ENCODE measurements around the gene SLIT3. TPM values are rescaled to one million over a fixed set of nuclear protein-coding genes. Genes with fewer than 3 reads are reported as not detected.

The SLIT3 gene
- total and polyA plus RNA-seq, 9 of the 15 experiments (the other 6 are each of a cell fraction or from before 2014, with no cell fraction given): 0.01 to 0.04 TPM; not detected in 7

- Histone ChIP-seq H3K79me2 (ENCODE audit: control insufficient read depth, insufficient read depth, low read length) (no peaks in the 10 kb centered on the region), H3K36me3 (ENCODE audit: control insufficient read depth, insufficient read depth, low read length) (no peaks in the 10 kb centered on the region), H3K4me1 (replicated peaks in 1 of 2; ENCODE audit: control insufficient read depth in 2 of 2, insufficient read depth in 2 of 2, low read length in 2 of 2) (no peaks in the 10 kb centered on the region), H3K4me2 (ENCODE audit: insufficient read depth, low read length) (no peak overlapping the region), H3K4me3 (no peak overlapping the region), H2AFZ (ENCODE audit: low read depth, low read length) (no peak overlapping the region), H3K27ac (ENCODE audit: extremely low read depth, low read depth, low read length) (no peak overlapping the region), H4K20me1 (replicated peaks; ENCODE audit: control insufficient read depth, insufficient read depth, low read length) (no peaks in the 10 kb centered on the region), H3K9ac (ENCODE audit: insufficient read depth in 1 of 2, low read depth in 2 of 2, low read length in 2 of 2) (no peak overlapping the region), H3K27me3 (ENCODE audit: control insufficient read depth in 2 of 2, insufficient read depth in 2 of 2, low read length in 2 of 2) (no peaks in the 10 kb centered on the region), H3K9me3 (replicated peaks; ENCODE audit: control insufficient read depth, insufficient read depth, low read depth, low read length) (no peaks in the 10 kb centered on the region), H3K9me1 (ENCODE audit: control insufficient read depth, insufficient read depth, low read length) (no peaks in the 10 kb centered on the region)
- in situ Hi-C loops (cut with MboI) (no loop called here), intact Hi-C loops (cut with micrococcal nuclease) (no loop called here)
- WGBS (ENCODE audit: insufficient coverage, low coverage, missing lambda C conversion rate): 0% methylated on average over 3 of the region's 3 CpGs
- TF ChIP-seq PHTF2 (CRISPR knock-in tag; IDR thresholded peaks at IDR 0.05): no peak
- no peak for FAIRE-seq
- no peak for DNase-seq (ENCODE audit: extremely low read depth in 1 of 4, low spot score in 3 of 4)
- POLR2A ChIA-PET: no interaction called here
- BruUV-seq (replicated peaks): no TSS peak
- CTCF ChIA-PET (ENCODE audit: low intra/inter-chr PET ratio): no interaction called here
- ATAC-seq: no peak
Observed at GRCh38 chr5:168961681-168962080, 339.3 kb downstream of the SLIT3 start.

- ATAC-seq: no peak
- intact Hi-C loops (cut with micrococcal nuclease): no loop called here
- TF ChIP-seq STAT5A (IDR thresholded peaks at IDR 0.05; ENCODE audit: borderline replicate concordance, low read length) (no peak), ETV6 (IDR thresholded peaks at IDR 0.05; ENCODE audit: borderline replicate concordance in 1 of 2, low read depth in 2 of 2, low read length in 1 of 2) (no peak), ETV6 (CRISPR knock-in tag; IDR thresholded peaks at IDR 0.05; ENCODE audit: borderline replicate concordance) (no peak), TEAD4 (IDR thresholded peaks at IDR 0.05; ENCODE audit: low read length) (no peak), TEAD4 (CRISPR knock-in tag; IDR thresholded peaks at IDR 0.05; ENCODE audit: borderline replicate concordance) (no peak), NEUROD1 (IDR thresholded peaks at IDR 0.05; ENCODE audit: borderline replicate concordance, low read depth, low read length, partially characterized antibody) (no peak), NFIX (CRISPR knock-in tag; IDR thresholded peaks at IDR 0.05; ENCODE audit: low read depth) (no peak), IRF2 (CRISPR knock-in tag; IDR thresholded peaks at IDR 0.05) (no peak), PHB (CRISPR knock-in tag; IDR thresholded peaks at IDR 0.05) (no peak), CAMTA2 (CRISPR knock-in tag; conservative IDR thresholded peaks at IDR 0.05) (no peak), RBM17 (IDR thresholded peaks at IDR 0.05; ENCODE audit: borderline replicate concordance, low read depth, low read length) (no peak), MEF2D (tag; conservative IDR thresholded peaks at IDR 0.05; ENCODE audit: low read depth) (no peak), ZNF561 (CRISPR knock-in tag; conservative IDR thresholded peaks at IDR 0.05) (no peak), MXI1 (IDR thresholded peaks at IDR 0.05; ENCODE audit: low read depth, low read length) (no peak), CTCFL (IDR thresholded peaks at IDR 0.05; ENCODE audit: borderline replicate concordance, insufficient read depth, low read depth, low read length, poor library complexity, severe bottlenecking) (no peak)
Observed at GRCh38 chr5:168960497-168960896, 340.4 kb downstream of the SLIT3 start.

More at GRCh38 chr5:168960497-168960896, 340.4 kb downstream of the SLIT3 start:
- Histone ChIP-seq H3K4me2 (ENCODE audit: insufficient read depth, low read length) (no peak overlapping the region), H3K27me3 (ENCODE audit: control insufficient read depth in 2 of 2, insufficient read depth in 2 of 2, low read length in 2 of 2) (no peaks in the 10 kb centered on the region), H3K9me1 (ENCODE audit: control insufficient read depth, insufficient read depth, low read length) (no peaks in the 10 kb centered on the region), H3K27ac (ENCODE audit: extremely low read depth, low read depth, low read length) (no peak overlapping the region), H3K4me3 (no peak overlapping the region), H3K79me2 (ENCODE audit: control insufficient read depth, insufficient read depth, low read length) (no peaks in the 10 kb centered on the region), H3K4me1 (replicated peaks in 1 of 2; ENCODE audit: control insufficient read depth in 2 of 2, insufficient read depth in 2 of 2, low read length in 2 of 2) (no peaks in the 10 kb centered on the region), H3K9ac (ENCODE audit: insufficient read depth in 1 of 2, low read depth in 2 of 2, low read length in 2 of 2) (no peak overlapping the region), H2AFZ (ENCODE audit: low read depth, low read length) (no peak overlapping the region), H3K36me3 (ENCODE audit: control insufficient read depth, insufficient read depth, low read length) (no peaks in the 10 kb centered on the region), H3K9me3 (replicated peaks; ENCODE audit: control insufficient read depth, insufficient read depth, low read depth, low read length) (no peaks in the 10 kb centered on the region), H4K20me1 (replicated peaks; ENCODE audit: control insufficient read depth, insufficient read depth, low read length) (no peaks in the 10 kb centered on the region)
- POLR2A ChIA-PET: no interaction called here
- no peak for DNase-seq (ENCODE audit: extremely low read depth in 1 of 4, low spot score in 3 of 4)
- in situ Hi-C loops (cut with MboI): no loop called here
- WGBS (ENCODE audit: insufficient coverage, low coverage, missing lambda C conversion rate): 0% methylated on average over 2 of the region's 2 CpGs
- CTCF ChIA-PET (ENCODE audit: low intra/inter-chr PET ratio): no interaction called here
- BruUV-seq (replicated peaks): no TSS peak
- FAIRE-seq: no peak
